H1 (cell line): ENCODE measurements around the gene PQBP1. TPM values are rescaled to one million over a fixed set of nuclear protein-coding genes. Genes with fewer than 3 reads are reported as not detected.

Source experiments
- CTCF ChIA-PET: fragments of 300-600 bp; sonication (Branson Sonifier 250); formaldehyde crosslinking; loops from one replicate; lab custom pipeline; 2021; ENCODE audit not compliant: partially characterized antibody; lab: Charles Lee
- POLR2A ChIA-PET: fragments of 300-600 bp; sonication (Branson Sonifier 250); formaldehyde crosslinking; loops from one replicate; lab custom pipeline; 2021; ENCODE audit warnings: inconsistent platforms; ENCODE audit not compliant: partially characterized antibody; lab: Charles Lee
- DNase-seq, 2 experiments: peaks; one replicate each; pipeline versions ENCODE4 v3.0.0 to v3.0.0-alpha.2; 2010 to 2022; ENCODE audit warnings: low spot score in 2 of 2, low read depth in 1 of 2, mixed read lengths in 1 of 2
- FAIRE-seq: peaks from 2 replicates; lab custom pipeline; 2011; peaks lifted over from hg19 to GRCh38; lab: Jason Lieb, UNC
- H2AFZ ChIP-seq: 2 replicates; pipeline ENCODE4 v1.8.1; 2012; ENCODE audit warnings: low read length, inconsistent platforms
- H2AK5ac ChIP-seq: 2 replicates; pipeline ENCODE4 v1.6.1; 2013; ENCODE audit warnings: low read depth, low read length
- H2BK120ac ChIP-seq: replicated peaks from 2 replicates; pipeline ENCODE3; 2013; ENCODE audit warnings: low read depth, low read length, inconsistent platforms
- H2BK12ac ChIP-seq: 2 replicates; pipeline ENCODE4 v1.6.1; 2013; ENCODE audit warnings: low read depth, low read length
- H2BK15ac ChIP-seq: 2 replicates; pipeline ENCODE4 v1.6.1; 2013; ENCODE audit warnings: low read length
- H2BK20ac ChIP-seq: 2 replicates; pipeline ENCODE4 v1.6.1; 2013; ENCODE audit warnings: low read length
- H2BK5ac ChIP-seq: 2 replicates; pipeline ENCODE4 v1.6.1; 2013; ENCODE audit warnings: low read depth, low read length
- H3K14ac ChIP-seq: 2 replicates; pipeline ENCODE4 v1.6.1; 2013; ENCODE audit warnings: inconsistent platforms; ENCODE audit not compliant: insufficient read length
- H3K18ac ChIP-seq: 2 replicates; pipeline ENCODE4 v1.6.1; 2013; ENCODE audit warnings: low read length; ENCODE audit errors: extremely low read depth
- H3K23ac ChIP-seq: 2 replicates; pipeline ENCODE4 v1.6.1; 2013; ENCODE audit warnings: inconsistent platforms; ENCODE audit not compliant: insufficient read length
- H3K23me2 ChIP-seq: 2 replicates; pipeline ENCODE4 v1.6.1; 2013; ENCODE audit warnings: low read depth, low read length
- H3K27ac ChIP-seq: 2 replicates; pipeline ENCODE4 v1.6.1; 2011; ENCODE audit warnings: low read depth, low read length, inconsistent platforms
- H3K27me3 ChIP-seq, 4 experiments: replicated peaks in 1 of 4; 1 replicate in 1 of 4; 2 replicates in 3 of 4; pipeline versions ENCODE4 v1.6.1 to v1.8.1; 2011 to 2013; ENCODE audit warnings: low read length in 3 of 4, mild to moderate bottlenecking in 3 of 4, inconsistent platforms in 2 of 4, mixed read lengths in 2 of 4, moderate library complexity in 1 of 4; ENCODE audit not compliant: control insufficient read depth in 3 of 4, insufficient read depth in 3 of 4; ENCODE audit errors: extremely low read depth in 1 of 4
- H3K36me3 ChIP-seq, 4 experiments: 2 replicates each; pipeline versions ENCODE4 v1.6.1 to v1.8.1; 2011 to 2013; ENCODE audit warnings: mild to moderate bottlenecking in 4 of 4, low read length in 3 of 4, moderate library complexity in 2 of 4, control low read depth in 1 of 4, inconsistent platforms in 1 of 4; ENCODE audit not compliant: insufficient read depth in 4 of 4, control insufficient read depth in 2 of 4
- H3K4ac ChIP-seq: replicated peaks from 2 replicates; pipeline ENCODE3; 2013; ENCODE audit warnings: low read length, low read depth, mixed read lengths, inconsistent platforms; ENCODE audit not compliant: insufficient read length
- H3K4me1 ChIP-seq, 4 experiments: replicated peaks in 1 of 4; 1 replicate in 1 of 4; 2 replicates in 3 of 4; pipeline versions ENCODE4 v1.6.1 to v1.8.1; 2011 to 2013; ENCODE audit warnings: low read length in 3 of 4, inconsistent platforms in 2 of 4, mixed read lengths in 1 of 4; ENCODE audit not compliant: insufficient read depth in 4 of 4, control insufficient read depth in 3 of 4
- H3K4me2 ChIP-seq, 2 experiments: 2 replicates each; pipeline versions ENCODE4 v1.6.1 to v1.8.1; 2011 to 2013; ENCODE audit warnings: low read depth in 2 of 2, low read length in 2 of 2, control low read depth in 1 of 2, inconsistent platforms in 1 of 2, mild to moderate bottlenecking in 1 of 2; ENCODE audit not compliant: insufficient read depth in 1 of 2
- H3K4me3 ChIP-seq, 4 experiments: fragments of 200-600, 300-600 bp in 1 of 4; sonication (generic), shearing (Covaris generic), sonication (Bioruptor Twin) in 1 of 4; 2 replicates each; pipeline versions ENCODE4 v1.5.1 to v1.8.1; 2011 to 2016; ENCODE audit warnings: low read length in 4 of 4, low read depth in 3 of 4, control low read depth in 2 of 4, inconsistent platforms in 2 of 4, mild to moderate bottlenecking in 2 of 4, mixed read lengths in 1 of 4, moderate library complexity in 1 of 4; ENCODE audit not compliant: insufficient read depth in 2 of 4; ENCODE audit errors: extremely low read depth in 1 of 4
- H3K56ac ChIP-seq: replicated peaks from 2 replicates; pipeline ENCODE3; 2013; ENCODE audit warnings: low read depth, mild to moderate bottlenecking, mixed read lengths, low read length, inconsistent platforms; ENCODE audit not compliant: insufficient read length
- H3K79me1 ChIP-seq: 2 replicates; pipeline ENCODE4 v1.6.1; 2013; ENCODE audit warnings: low read depth, low read length, control low read depth
- H3K79me2 ChIP-seq, 2 experiments: 2 replicates each; pipeline versions ENCODE4 v1.6.1 to v1.8.1; 2012 to 2013; ENCODE audit warnings: low read length in 2 of 2, mild to moderate bottlenecking in 2 of 2, inconsistent platforms in 1 of 2; ENCODE audit not compliant: insufficient read depth in 2 of 2, control insufficient read depth in 1 of 2
- H3K9ac ChIP-seq, 4 experiments: replicated peaks in 1 of 4; 1 replicate in 1 of 4; 2 replicates in 3 of 4; pipeline versions ENCODE4 v1.6.1 to v1.8.1; 2011 to 2013; ENCODE audit warnings: low read depth in 3 of 4, low read length in 3 of 4, control low read depth in 2 of 4, mild to moderate bottlenecking in 2 of 4, moderate library complexity in 2 of 4, inconsistent platforms in 1 of 4; ENCODE audit errors: extremely low read depth in 1 of 4
- H3K9me3 ChIP-seq, 2 experiments: 2 replicates each; pipeline versions ENCODE4 v1.6.1 to v1.8.1; 2012 to 2013; ENCODE audit warnings: mild to moderate bottlenecking in 2 of 2, moderate library complexity in 2 of 2, control low read depth in 1 of 2, inconsistent platforms in 1 of 2, low read depth in 1 of 2, low read length in 1 of 2, mixed read lengths in 1 of 2; ENCODE audit not compliant: insufficient read depth in 2 of 2
- H4K20me1 ChIP-seq, 2 experiments: replicated peaks in 1 of 2; 2 replicates each; pipeline versions ENCODE3 to v1.8.1; 2011 to 2013; ENCODE audit warnings: inconsistent platforms in 2 of 2, low read length in 2 of 2, mild to moderate bottlenecking in 1 of 2; ENCODE audit not compliant: insufficient read depth in 2 of 2, control insufficient read depth in 1 of 2
- H4K5ac ChIP-seq: 2 replicates; pipeline ENCODE4 v1.6.1; 2013; ENCODE audit warnings: low read length, low read depth, mixed read lengths, inconsistent platforms; ENCODE audit not compliant: insufficient read length
- H4K8ac ChIP-seq: 2 replicates; pipeline ENCODE4 v1.8.0; 2013; ENCODE audit warnings: mild to moderate bottlenecking, moderate library complexity, low read length, inconsistent platforms; ENCODE audit not compliant: insufficient read depth; ENCODE audit errors: extremely low read depth
- H4K91ac ChIP-seq: replicated peaks from 2 replicates; pipeline ENCODE3; 2013; ENCODE audit warnings: low read length, mixed read lengths, inconsistent platforms; ENCODE audit not compliant: insufficient read length
- BCL11A ChIP-seq, 2 experiments: IDR thresholded peaks; one replicate each; pipeline ENCODE4 v1.6.1; 2011; ENCODE audit warnings: low read depth in 2 of 2, low read length in 2 of 2, mild to moderate bottlenecking in 2 of 2
- CEBPB ChIP-seq: IDR thresholded peaks from 2 replicates; pipeline ENCODE4 v1.6.1; 2012; ENCODE audit warnings: low read depth, low read length
- CHD1 ChIP-seq: IDR thresholded peaks from 2 replicates; pipeline ENCODE4 v1.6.1; 2012; ENCODE audit warnings: low read depth, low read length, improper control_type of control experiment
- E2F6 ChIP-seq: IDR thresholded peaks from 2 replicates; pipeline ENCODE4 v1.6.1; 2012; ENCODE audit warnings: inconsistent platforms
- GTF2F1 ChIP-seq: IDR thresholded peaks from 2 replicates; pipeline ENCODE4 v1.6.1; 2012; ENCODE audit warnings: low read depth, low read length, improper control_type of control experiment, borderline replicate concordance
- MAFK ChIP-seq: IDR thresholded peaks from 2 replicates; pipeline ENCODE4 v1.6.1; 2012; ENCODE audit warnings: low read depth, mild to moderate bottlenecking, improper control_type of control experiment, low read length
- RXRA ChIP-seq: IDR thresholded peaks from 2 replicates; pipeline ENCODE4 v1.6.1; 2011; ENCODE audit warnings: low read depth, mild to moderate bottlenecking, low read length, moderate library complexity; ENCODE audit not compliant: insufficient read depth
- WGBS, 2 experiments: shearing (Covaris generic) in 1 of 2; methylation state at CpG; one replicate each; pipeline versions ENCODE4 v1.1.6 to v1.1.7; 2013 to 2015; ENCODE audit warnings: low lambda C conversion rate in 2 of 2, mixed read lengths in 2 of 2, inconsistent platforms in 1 of 2, low coverage in 1 of 2, missing lambda C conversion rate in 1 of 2; ENCODE audit not compliant: insufficient replicate concordance in 2 of 2, insufficient coverage in 1 of 2, insufficient read length in 1 of 2; ENCODE audit errors: extremely low coverage in 1 of 2, missing lambda C conversion rate in 1 of 2; 5-methylcytosine and 5-hydroxymethylcytosine counted together
- long read RNA-seq, 2 experiments: library from RNA in 1 of 2; library from capped mRNA in 1 of 2; stranded (forward); transcript quantifications; one replicate each; pipeline ENCODE4 v2.0.0, GENCODE V29; 2021; ENCODE audit warnings: inconsistent platforms in 1 of 2
- polyA minus RNA-seq, 3 experiments: library from RNA; depleted of rRNA, polyadenylated mRNA; stranded (reverse); fragments of >200 nt; gene quantifications; 1 replicate in 2 of 3; 2 replicates in 1 of 3; pipeline ENCODE4 v1.2.3, GENCODE V29; 2011
- polyA plus RNA-seq, 7 experiments: library from polyadenylated mRNA; depleted of rRNA in 3 of 7; stranded (reverse) in 5 of 7; unstranded in 2 of 7; fragments of >200 nt in 5 of 7; fragments of 200-250 nt in 2 of 7; gene quantifications; 1 replicate in 5 of 7; 2 replicates in 1 of 7; 4 replicates in 1 of 7; pipeline versions ENCODE4 v1.2.1 to v1.2.3, GENCODE V29; 2011 to 2013; ENCODE audit warnings: missing spikeins in 2 of 7, mixed read lengths in 2 of 7
- total RNA-seq: library from RNA; stranded (reverse); fragmentation: NEBNext Ultra II Directional; extraction: Animal tissue kit (Norgen Biotek cat#: 25700); gene quantifications from 2 replicates; pipeline ENCODE4 v1.2.1, GENCODE V29; 2021

The PQBP1 gene
- total RNA-seq (95.9 and 101 TPM in 2 replicates), polyA plus RNA-seq (2011; rRNA removed) (91.7 and 124 TPM in 2 replicates), polyA minus RNA-seq (2011; rRNA and poly(A)+ RNA removed) (57.3 and 71.7 TPM in 2 replicates)
- 134 TPM for polyA plus RNA-seq (2011; cell fraction: cytosol; rRNA removed)
- polyA plus RNA-seq (2011; cell fraction: nucleus; rRNA removed): 114 TPM
- polyA plus RNA-seq (2012, experiment 1 of 2): 104 to 130 TPM (median 119 TPM) in 4 replicates
- polyA plus RNA-seq (2012, experiment 2 of 2): 122 TPM
- 71.1 TPM for polyA plus RNA-seq (2013, experiment 1 of 2)
- 69.8 TPM for polyA plus RNA-seq (2013, experiment 2 of 2)
- 63.3 TPM for polyA minus RNA-seq (2011; cell fraction: cytosol; rRNA and poly(A)+ RNA removed)
- 23.9 TPM for polyA minus RNA-seq (2011; cell fraction: nucleus; rRNA and poly(A)+ RNA removed)
- long read RNA-seq, experiment 1, transcript PQBP1-216 (7 exons, 938 nt): major isoform, 5 of 31 reads
- long read RNA-seq, experiment 1, partial matches to known transcripts: 20 of 31 reads
- long read RNA-seq, experiment 1, other reads (novel, unspliced or antisense): 3 of 31 reads
- long read RNA-seq, experiment 2, transcript PQBP1-207 (7 exons, 1,020 nt): minor isoform, 61 of 189 reads
- long read RNA-seq, experiment 2, transcript PQBP1-216 (7 exons, 938 nt): major isoform, 85 of 189 reads
- long read RNA-seq, experiment 2, transcript PQBP1-203 (7 exons, 1,056 nt): minor isoform, 8 of 189 reads
- long read RNA-seq, experiment 2, partial matches to known transcripts: 5 of 189 reads
- long read RNA-seq, experiment 2, other reads (novel, unspliced or antisense): 29 of 189 reads

GRCh38 chrX:48897625-48898306 lies at the start of gene PQBP1, which contains the start of gene TIMM17B:
PQBP1 (plus strand) TSS chrX:48897930; CDS start chrX:48898510, 580 bp downstream.
TIMM17B (minus strand) TSS chrX:48897768; CDS start chrX:48897749, 19 bp downstream.
- no peak within 1 kb of the TSS for H3K23ac ChIP-seq
- WGBS, 2 experiments: 1% methylated on average over 27 of the region's 49 CpGs; no CpG with 5 or more reads in 1 of the 2 experiments
- TF ChIP-seq BCL11A (IDR thresholded peaks at IDR 0.05; ENCODE audit: low read depth in 2 of 2, low read length in 2 of 2) (no peak), CEBPB (no peak), RXRA (no peak), CHD1 (peak; percentile 87), MAFK (no peak), GTF2F1 (no peak), E2F6 (no peak)

More at GRCh38 chrX:48897625-48898306, at the start of gene PQBP1, which contains the start of gene TIMM17B:
- no peak within 1 kb of the TSS for H2AK5ac ChIP-seq
- no peak within 1 kb of the TSS for H3K14ac ChIP-seq
- no peaks in the 10 kb centered on the region; the same call in 1 of the 2 replicates for H3K79me1 ChIP-seq
- peak within 1 kb of the TSS; percentile 89 for H4K91ac ChIP-seq
- peak within 1 kb of the TSS; percentile 97 for H2BK5ac ChIP-seq
- DNase-seq (peak; percentile 77 to 79), FAIRE-seq (peak; percentile 90)
- H3K18ac ChIP-seq: peak within 1 kb of the TSS; percentile 98
- H2AFZ ChIP-seq: no peak within 1 kb of the TSS
- peak within 1 kb of the TSS; percentile 78 to 94 (median 82) for H3K4me3 ChIP-seq
- peak within 1 kb of the TSS; percentile 34 to 95 (median 86) for H3K9ac ChIP-seq
- H3K9me3 ChIP-seq: no peaks in the 10 kb centered on the region
- peak within 1 kb of the TSS; percentile 92; the same call in 1 of the 2 replicates for H4K8ac ChIP-seq
- H3K23me2 ChIP-seq: peaks cover 5% of the 10 kb centered on the region
- peak within 1 kb of the TSS; percentile 85 for H4K5ac ChIP-seq
- H2BK20ac ChIP-seq: no peak within 1 kb of the TSS
- ChIA-PET POLR2A (interaction anchor here (0.6 to 4.7 kb wide), 28 partner anchors 9 to 244 kb away, joined by 3 to 49 read pairs (median 5); partner anchors contain the start of genes HDAC6, KCND1, PCSK1N and SLC35A2), CTCF (interaction anchor here (1.0 to 1.4 kb wide), 4 partner anchors 11 to 92 kb away, joined by 3 to 6 read pairs (median 4); no protein-coding TSS in a partner anchor)
- H3K36me3 ChIP-seq: peaks cover 6 to 25% (median 14%) of the 10 kb centered on the region in 4 experiments; a peak in 6 of 8 replicates
- H2BK15ac ChIP-seq: no peak within 1 kb of the TSS
- peaks cover 0 to 3% (median 2%) of the 10 kb centered on the region in 4 experiments; a peak in 3 of 7 replicates for H3K4me1 ChIP-seq
- peak within 1 kb of the TSS; percentile 1 for H3K4ac ChIP-seq
- peak within 1 kb of the TSS; percentile 93 for H3K56ac ChIP-seq
- H4K20me1 ChIP-seq: peaks cover 7 to 8% of the 10 kb centered on the region in 2 experiments
- H3K79me2 ChIP-seq: peaks cover 0 to 24% of the 10 kb centered on the region in 2 experiments; a peak in 2 of 4 replicates
- H3K27me3 ChIP-seq: no peaks in the 10 kb centered on the region
- no peak within 1 kb of the TSS for H2BK120ac ChIP-seq
- H3K27ac ChIP-seq: peak within 1 kb of the TSS; percentile 95
- peak within 1 kb of the TSS; percentile 85 to 94 for H3K4me2 ChIP-seq
- H2BK12ac ChIP-seq: 0 out of 2 replicates have a peak within 1 kb of the TSS, but pooled peaks have one; percentile 75
